SK-N-MC (cell line): ENCODE results near the gene PHIP.
"Not testable (repeated sequence)": the region's sequence is repeated elsewhere in the genome, so short reads cannot be mapped to it uniquely, and the experiment has no call there.

Experiments used
- EZH2 ChIP-seq: fragments of 200-600 bp; sonication (generic); IDR thresholded peaks from one replicate; pipeline ENCODE4 v1.6.1; 2017; ENCODE audit warnings: antibody characterized with exemption
- POLR2AphosphoS5 ChIP-seq: IDR thresholded peaks from 2 replicates; pipeline ENCODE4 v1.6.1; 2012; ENCODE audit warnings: mild to moderate bottlenecking, low read depth, low read length, borderline replicate concordance

GRCh38 chr6:78921168-78921567 lies 156.9 kb downstream of the PHIP start:
- not testable (repeated sequence) for TF ChIP-seq EZH2, POLR2AphosphoS5
